Suprapubic skin (tissue), 4 donors: ENCODE results near the gene DGKH.

Source experiments
- EP300 ChIP-seq: sonication (generic); formaldehyde crosslinking; IDR thresholded peaks from one replicate; pipeline ENCODE4 v1.6.1; 2017; ENCODE audit warnings: antibody characterized with exemption
- POLR2A ChIP-seq, 2 donors: fragments of 450-650 bp; IDR thresholded peaks; one replicate each; pipeline ENCODE4 v1.6.1; 2017; ENCODE audit warnings: antibody characterized with exemption in 2 of 2, mild to moderate bottlenecking in 2 of 2, moderate library complexity in 2 of 2
- POLR2AphosphoS5 ChIP-seq, 3 donors: sonication (generic); formaldehyde crosslinking; IDR thresholded peaks; one replicate each; pipeline ENCODE4 v1.6.1; 2017; ENCODE audit warnings: antibody characterized with exemption in 3 of 3
- TF ChIP-seq, protein P1 (sequence below), 2 donors: fragments of 200-600 bp in 1 of 2; fragments of 450-650 bp in 1 of 2; sonication (generic) in 1 of 2; IDR thresholded peaks; one replicate each; pipeline ENCODE4 v1.5.1; 2016 to 2019; ENCODE audit warnings: antibody characterized with exemption in 2 of 2, mild to moderate bottlenecking in 1 of 2, moderate library complexity in 1 of 2

DNA sequence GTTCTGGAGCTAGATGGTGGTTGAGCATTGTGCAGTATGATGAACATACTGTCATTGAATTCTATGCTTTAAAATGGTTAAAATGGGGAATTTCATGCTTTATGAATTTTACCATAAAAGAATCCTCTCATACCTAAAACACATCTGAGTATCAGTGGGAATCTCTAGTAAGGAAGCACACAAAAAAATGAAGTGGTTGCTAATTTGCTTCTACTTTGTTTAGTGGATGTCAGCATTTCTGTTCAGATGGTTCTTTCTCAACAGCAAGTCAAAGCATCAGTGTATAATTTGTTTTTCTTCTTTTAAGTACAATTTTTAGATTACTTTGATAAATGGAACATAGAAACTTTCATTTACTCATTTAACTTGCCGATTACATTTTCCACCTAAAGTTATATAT lies 171.4 kb downstream of the DGKH start:
- TF ChIP-seq, protein P1, sequence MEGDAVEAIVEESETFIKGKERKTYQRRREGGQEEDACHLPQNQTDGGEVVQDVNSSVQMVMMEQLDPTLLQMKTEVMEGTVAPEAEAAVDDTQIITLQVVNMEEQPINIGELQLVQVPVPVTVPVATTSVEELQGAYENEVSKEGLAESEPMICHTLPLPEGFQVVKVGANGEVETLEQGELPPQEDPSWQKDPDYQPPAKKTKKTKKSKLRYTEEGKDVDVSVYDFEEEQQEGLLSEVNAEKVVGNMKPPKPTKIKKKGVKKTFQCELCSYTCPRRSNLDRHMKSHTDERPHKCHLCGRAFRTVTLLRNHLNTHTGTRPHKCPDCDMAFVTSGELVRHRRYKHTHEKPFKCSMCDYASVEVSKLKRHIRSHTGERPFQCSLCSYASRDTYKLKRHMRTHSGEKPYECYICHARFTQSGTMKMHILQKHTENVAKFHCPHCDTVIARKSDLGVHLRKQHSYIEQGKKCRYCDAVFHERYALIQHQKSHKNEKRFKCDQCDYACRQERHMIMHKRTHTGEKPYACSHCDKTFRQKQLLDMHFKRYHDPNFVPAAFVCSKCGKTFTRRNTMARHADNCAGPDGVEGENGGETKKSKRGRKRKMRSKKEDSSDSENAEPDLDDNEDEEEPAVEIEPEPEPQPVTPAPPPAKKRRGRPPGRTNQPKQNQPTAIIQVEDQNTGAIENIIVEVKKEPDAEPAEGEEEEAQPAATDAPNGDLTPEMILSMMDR (IDR thresholded peaks at IDR 0.05) = no peak
- TF ChIP-seq POLR2AphosphoS5 (IDR thresholded peaks at IDR 0.05) (no peak), POLR2A (IDR thresholded peaks at IDR 0.05) (no peak), EP300 (no peak)
